ENCODE data around the gene MOCS1. TPM values are rescaled to one million over a fixed set of nuclear protein-coding genes. Genes with fewer than 3 reads are reported as not detected.

Gene MOCS1
- total RNA-seq, 4 donors from 2014 or later, result 24.0 to 33.0 (median 29.3) TPM

- peaks cover 0 to 57% (median 13%) of the 10 kb centered on the region in 3 donors for H3K4me1 ChIP-seq
- no peaks in the 10 kb centered on the region for H3K27me3 ChIP-seq
- 17% methylated on average over 1 of the region's 2 CpGs; no CpG with 5 or more reads in 1 of the 2 donors for WGBS, 2 donors (ENCODE audit: low coverage in 1 of 2)
- peak; percentile 39 for ATAC-seq
- TF ChIP-seq, protein P1, sequence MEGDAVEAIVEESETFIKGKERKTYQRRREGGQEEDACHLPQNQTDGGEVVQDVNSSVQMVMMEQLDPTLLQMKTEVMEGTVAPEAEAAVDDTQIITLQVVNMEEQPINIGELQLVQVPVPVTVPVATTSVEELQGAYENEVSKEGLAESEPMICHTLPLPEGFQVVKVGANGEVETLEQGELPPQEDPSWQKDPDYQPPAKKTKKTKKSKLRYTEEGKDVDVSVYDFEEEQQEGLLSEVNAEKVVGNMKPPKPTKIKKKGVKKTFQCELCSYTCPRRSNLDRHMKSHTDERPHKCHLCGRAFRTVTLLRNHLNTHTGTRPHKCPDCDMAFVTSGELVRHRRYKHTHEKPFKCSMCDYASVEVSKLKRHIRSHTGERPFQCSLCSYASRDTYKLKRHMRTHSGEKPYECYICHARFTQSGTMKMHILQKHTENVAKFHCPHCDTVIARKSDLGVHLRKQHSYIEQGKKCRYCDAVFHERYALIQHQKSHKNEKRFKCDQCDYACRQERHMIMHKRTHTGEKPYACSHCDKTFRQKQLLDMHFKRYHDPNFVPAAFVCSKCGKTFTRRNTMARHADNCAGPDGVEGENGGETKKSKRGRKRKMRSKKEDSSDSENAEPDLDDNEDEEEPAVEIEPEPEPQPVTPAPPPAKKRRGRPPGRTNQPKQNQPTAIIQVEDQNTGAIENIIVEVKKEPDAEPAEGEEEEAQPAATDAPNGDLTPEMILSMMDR (IDR thresholded peaks at IDR 0.05), result peak; percentile 50 to 79 (median 69)
- TF ChIP-seq EP300 (IDR thresholded peaks at IDR 0.05), result no peak
- H3K36me3 ChIP-seq, result peaks cover 0 to 91% of the 10 kb centered on the region in 2 donors
- peak overlapping the region in 3 of 4 donors; percentile 75 to 85 (median 83) for H3K27ac ChIP-seq
- H3K4me3 ChIP-seq, result no peak overlapping the region
- no peaks in the 10 kb centered on the region for H3K9me3 ChIP-seq
These were observed 41.7 kb downstream of the MOCS1 start for GRCh38 chr6:39892490-39893129.

- peaks cover 0 to 63% (median 16%) of the 10 kb centered on the region in 3 donors for H3K4me1 ChIP-seq
- peaks cover 0 to 85% of the 10 kb centered on the region in 2 donors for H3K36me3 ChIP-seq
- H3K27ac ChIP-seq, result peak overlapping the region in 3 of 4 donors; percentile 75 to 85 (median 83)
These were observed 42.3 kb downstream of the MOCS1 start for GRCh38 chr6:39891976-39892375.

DNA sequence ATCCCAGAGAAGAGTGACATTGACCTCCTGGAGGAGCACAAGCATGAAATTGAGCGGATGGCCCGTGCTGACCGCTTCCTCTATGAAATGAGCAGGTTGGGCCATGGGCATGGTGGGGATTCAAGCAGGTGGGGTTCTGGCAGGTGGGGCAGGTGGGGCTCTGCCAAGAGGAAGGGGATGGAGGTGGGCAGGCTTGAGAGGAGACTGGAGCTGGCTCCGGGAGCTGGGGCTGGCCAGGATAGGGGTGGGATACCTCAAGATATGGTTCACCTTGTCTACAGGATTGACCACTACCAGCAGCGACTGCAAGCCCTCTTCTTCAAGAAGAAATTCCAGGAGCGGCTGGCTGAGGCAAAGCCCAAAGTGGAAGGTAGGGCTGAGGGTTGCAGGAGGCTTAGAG lies 42.9 kb downstream of the MOCS1 start:
- Histone ChIP-seq H3K27me3 (no peaks in the 10 kb centered on the region), H3K27ac (peak overlapping the region in 3 of 4 donors; percentile 75 to 85 (median 83)), H3K4me1 (peaks cover 0 to 70% (median 16%) of the 10 kb centered on the region in 3 donors), H3K4me3 (no peak overlapping the region), H3K36me3 (peaks cover 0 to 84% of the 10 kb centered on the region in 2 donors), H3K9me3 (no peaks in the 10 kb centered on the region)
- ATAC-seq, result no peak
- WGBS, 2 donors (ENCODE audit: low coverage in 1 of 2), result 71 to 100% methylated on average over 1 to 2 of the region's 6 CpGs
- TF ChIP-seq, protein P1 (IDR thresholded peaks at IDR 0.05), result no peak
- TF ChIP-seq EP300 (IDR thresholded peaks at IDR 0.05), result no peak
- TF ChIP-seq POLR2A (IDR thresholded peaks at IDR 0.05), result no peak
- no peak for TF ChIP-seq POLR2AphosphoS5 (IDR thresholded peaks at IDR 0.05)

More at GRCh38 chr6:39891976-39892375, 42.3 kb downstream of the MOCS1 start:
- TF ChIP-seq, protein P1 (IDR thresholded peaks at IDR 0.05), result no peak
- TF ChIP-seq POLR2AphosphoS5 (IDR thresholded peaks at IDR 0.05) (no peak), POLR2A (IDR thresholded peaks at IDR 0.05) (no peak)
- WGBS, 2 donors (ENCODE audit: low coverage in 1 of 2), result 0 to 80% methylated on average over 1 to 2 of the region's 4 CpGs
- H3K27me3 ChIP-seq, result no peaks in the 10 kb centered on the region
- ATAC-seq, result no peak
- H3K4me3 ChIP-seq, result no peak overlapping the region
- no peaks in the 10 kb centered on the region for H3K9me3 ChIP-seq

DNA sequence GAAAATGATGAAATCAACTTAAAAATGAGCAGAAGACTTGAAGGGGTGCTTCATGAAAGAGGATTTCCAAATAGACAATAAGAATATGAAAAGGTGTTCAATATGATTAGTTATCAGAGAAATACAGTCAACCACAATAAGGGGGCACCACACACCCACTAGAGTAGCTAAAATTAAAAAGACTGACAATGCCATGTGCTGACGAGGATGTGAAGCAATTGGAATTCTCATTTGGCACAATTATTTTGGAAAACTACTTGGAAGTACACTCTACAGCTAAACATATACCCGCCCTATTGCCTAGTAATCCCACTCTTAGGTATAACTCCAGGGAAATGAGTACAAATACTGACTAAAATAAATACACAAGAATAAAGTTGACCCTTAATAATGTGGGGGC lies 45.0 kb downstream of the MOCS1 start:
- no peak for ATAC-seq
- Histone ChIP-seq H3K9me3 (no peaks in the 10 kb centered on the region), H3K27me3 (no peaks in the 10 kb centered on the region), H3K27ac (peak overlapping the region in 3 of 4 donors; percentile 2 to 85 (median 83)), H3K4me3 (no peak overlapping the region), H3K36me3 (peaks cover 0 to 80% of the 10 kb centered on the region in 2 donors), H3K4me1 (peaks cover 0 to 85% (median 16%) of the 10 kb centered on the region in 3 donors)
- 50 to 70% methylated on average over 1 to 2 of the region's 2 CpGs for WGBS, 2 donors (ENCODE audit: low coverage in 1 of 2)
- TF ChIP-seq POLR2AphosphoS5 (IDR thresholded peaks at IDR 0.05) (no peak), POLR2A (IDR thresholded peaks at IDR 0.05) (no peak), EP300 (IDR thresholded peaks at IDR 0.05) (no peak)
- TF ChIP-seq, protein P1 (IDR thresholded peaks at IDR 0.05), result no peak

All from gastroesophageal sphincter (tissue), 4 donors.